Stimulated activated CD8-positive, alpha-beta memory T cell treated with anti-CD3 and anti-CD28 coated beads, Interleukin-12 subunit alpha, Interleukin-12 subunit beta, amount 100 ng/mL, for 24 hours (primary cell): Measurements from ENCODE around the gene IQCH.
"Not testable (repeated sequence)": the region's sequence is repeated elsewhere in the genome, so short reads cannot be mapped to it uniquely, and the experiment has no call there.

ENCODE experiments used
- DNase-seq: peaks from one replicate; pipeline ENCODE4 v3.0.0-alpha.2; 2020; ENCODE audit errors: extremely low read depth

IQCH gene

GRCh38 chr15:67436351-67437250, 182.0 kb downstream of the IQCH start:
- not testable (repeated sequence) for DNase-seq

GRCh38 chr15:67444100-67444499, 189.5 kb downstream of the IQCH start:
- DNase-seq, result no peak

- no peak for DNase-seq
These were observed 191.9 kb downstream of the IQCH start for GRCh38 chr15:67446449-67446848.

GRCh38 chr15:67448372-67448771, 193.8 kb downstream of the IQCH start:
- DNase-seq, result not testable (repeated sequence)

- DNase-seq, result not testable (repeated sequence)
These were observed 199.1 kb downstream of the IQCH start for GRCh38 chr15:67453703-67454102.

- DNase-seq, result peak; percentile 46
These were observed 202.3 kb downstream of the IQCH start for GRCh38 chr15:67456677-67457529.

- no peak for DNase-seq
These were observed 203.9 kb downstream of the IQCH start for GRCh38 chr15:67458331-67459029.

GRCh38 chr15:67460521-67460920, 205.9 kb downstream of the IQCH start:
- DNase-seq, result no peak

GRCh38 chr15:67461735-67462134, 207.1 kb downstream of the IQCH start:
- DNase-seq, result no peak

- no peak for DNase-seq
These were observed 208.3 kb downstream of the IQCH start for GRCh38 chr15:67462875-67463274.

- no peak for DNase-seq
These were observed 208.9 kb downstream of the IQCH start for GRCh38 chr15:67463488-67463887.

GRCh38 chr15:67465196-67465952, 210.8 kb downstream of the IQCH start:
- DNase-seq, result no peak

GRCh38 chr15:67468416-67468815, 213.8 kb downstream of the IQCH start:
- no peak for DNase-seq

GRCh38 chr15:67469680-67470079, 215.1 kb downstream of the IQCH start:
- DNase-seq, result no peak

GRCh38 chr15:67472957-67473356, 218.4 kb downstream of the IQCH start:
- no peak for DNase-seq

GRCh38 chr15:67474405-67475110, 220.0 kb downstream of the IQCH start:
- no peak for DNase-seq

- no peak for DNase-seq
These were observed 225.4 kb downstream of the IQCH start for GRCh38 chr15:67479781-67480505.

- no peak for DNase-seq
These were observed 226.2 kb downstream of the IQCH start for GRCh38 chr15:67480741-67481140.

GRCh38 chr15:67481680-67482079, 227.1 kb downstream of the IQCH start:
- no peak for DNase-seq

- DNase-seq, result no peak
These were observed 241.0 kb downstream of the IQCH start for GRCh38 chr15:67495585-67495984.
